HL-60 (cell line): ENCODE results near the gene CORO6.
"Not testable (repeated sequence)": the region's sequence is repeated elsewhere in the genome, so short reads cannot be mapped to it uniquely, and the experiment has no call there.

ENCODE experiments used
- DNase-seq, 2 experiments: peaks; one replicate each; pipeline ENCODE4 v3.0.0-alpha.2; 2010 to 2020; ENCODE audit warnings: low read depth in 1 of 2, low spot score in 1 of 2
- H3K27ac ChIP-seq: fragments of 250-450 bp; sonication (Bioruptor Pico); replicated peaks from 2 replicates; pipeline ENCODE4 v1.5.1; 2020; ENCODE audit warnings: mild to moderate bottlenecking, moderate library complexity
- H3K27me3 ChIP-seq: fragments of 250-450 bp; sonication (Bioruptor Pico); 2 replicates; pipeline ENCODE4 v1.5.1; 2021; ENCODE audit warnings: mild to moderate bottlenecking, moderate library complexity; ENCODE audit not compliant: insufficient read depth, poor library complexity, severe bottlenecking
- H3K4me3 ChIP-seq: replicated peaks from 2 replicates; pipeline ENCODE4 v1.5.1; 2011; ENCODE audit warnings: mild to moderate bottlenecking, control low read depth, low read length; ENCODE audit not compliant: insufficient read depth
- CTCF ChIP-seq: IDR thresholded peaks from one replicate; pipeline ENCODE4 v1.5.1; 2011; ENCODE audit warnings: low read length, control low read depth, inconsistent platforms; ENCODE audit not compliant: insufficient read depth
- GABPA ChIP-seq: IDR thresholded peaks from 2 replicates; pipeline ENCODE4 v1.6.1; 2012; ENCODE audit warnings: low read depth
- POLR2AphosphoS5 ChIP-seq: IDR thresholded peaks from 2 replicates; pipeline ENCODE4 v1.6.1; 2012; ENCODE audit warnings: low read depth
- REST ChIP-seq: IDR thresholded peaks from 2 replicates; pipeline ENCODE4 v1.6.1; 2012; ENCODE audit warnings: low read depth; ENCODE audit not compliant: insufficient replicate concordance
- SPI1 ChIP-seq: IDR thresholded peaks from 2 replicates; pipeline ENCODE4 v1.6.1; 2012; ENCODE audit warnings: low read depth, mild to moderate bottlenecking, borderline replicate concordance

The CORO6 gene

DNA sequence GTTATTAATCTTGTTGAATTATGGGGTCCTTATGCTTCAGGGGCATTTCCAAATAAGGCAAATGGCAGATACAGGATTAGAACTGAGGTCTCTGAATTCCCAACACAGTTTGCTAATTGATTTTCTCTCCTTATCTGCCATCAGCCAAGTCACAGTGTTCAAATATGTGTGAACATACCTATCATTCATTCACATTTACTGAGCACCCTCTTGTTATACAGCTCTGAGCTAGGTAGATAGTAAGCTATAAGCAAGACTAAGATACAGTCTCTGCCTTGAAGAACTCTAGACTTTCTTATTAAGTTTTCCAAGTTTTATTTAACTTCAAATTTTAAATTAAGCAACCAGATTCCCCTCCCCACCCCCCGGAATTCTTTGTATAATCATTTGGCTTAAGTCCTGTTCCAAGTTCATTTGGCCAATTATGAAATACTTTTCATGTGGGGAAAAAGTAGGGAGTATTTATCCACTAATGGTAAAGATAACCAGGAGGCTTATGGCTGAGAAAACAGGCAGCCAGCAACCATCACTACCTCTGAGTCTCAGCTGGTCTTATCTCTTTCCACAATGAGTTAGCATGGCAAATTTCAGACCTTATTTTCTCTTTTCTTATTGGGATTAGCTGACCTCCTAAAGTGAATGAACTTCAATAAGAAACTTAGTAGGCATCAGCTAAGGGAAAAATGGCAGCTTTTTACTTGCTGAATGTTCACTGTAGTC is 31.4 kb upstream of the CORO6 start:
- no peak overlapping the region for H3K4me3 ChIP-seq
- no peak for TF ChIP-seq CTCF
- TF ChIP-seq REST = no peak
- TF ChIP-seq GABPA = no peak
- TF ChIP-seq SPI1 = no peak
- TF ChIP-seq POLR2AphosphoS5 = no peak
- DNase-seq = no peak
- no peaks in the 10 kb centered on the region for H3K27me3 ChIP-seq
- no peak overlapping the region for H3K27ac ChIP-seq

- DNase-seq = no peak
Measured at GRCh38 chr17:29652976-29653375, 30.3 kb upstream of the CORO6 start.

GRCh38 chr17:29651913-29652312 is 29.2 kb upstream of the CORO6 start:
- H3K4me3 ChIP-seq, H3K27me3 ChIP-seq, H3K27ac ChIP-seq, DNase-seq: not testable (repeated sequence)

More at GRCh38 chr17:29652976-29653375, 30.3 kb upstream of the CORO6 start:
- TF ChIP-seq REST (no peak), POLR2AphosphoS5 (no peak), GABPA (no peak), SPI1 (no peak), CTCF (no peak)
- Histone ChIP-seq H3K27ac (no peak overlapping the region), H3K4me3 (no peak overlapping the region), H3K27me3 (no peaks in the 10 kb centered on the region)

GRCh38 chr17:29650396-29650795 is 27.7 kb upstream of the CORO6 start:
- Histone ChIP-seq H3K27ac (no peak overlapping the region), H3K27me3 (no peaks in the 10 kb centered on the region), H3K4me3 (no peak overlapping the region)
- no peak for TF ChIP-seq GABPA
- TF ChIP-seq REST = no peak
- no peak for TF ChIP-seq POLR2AphosphoS5
- no peak for TF ChIP-seq CTCF
- TF ChIP-seq SPI1 = no peak
- no peak for DNase-seq
